Stomach (tissue), 4 donors: ENCODE measurements around the gene ITGB8.

Experiments used
- CTCF ChIP-seq, 7 experiments: fragments of 450-650 bp in 4 of 7; fragments of 200-600 bp in 3 of 7; sonication (generic) in 3 of 7; IDR thresholded peaks; one replicate each; pipeline ENCODE4 v1.5.1; 2016 to 2019; ENCODE audit warnings: antibody characterized with exemption in 7 of 7, control low read depth in 2 of 7, mild to moderate bottlenecking in 1 of 7
- EP300 ChIP-seq: sonication (generic); formaldehyde crosslinking; IDR thresholded peaks from one replicate; pipeline ENCODE4 v1.6.1; 2017; ENCODE audit warnings: antibody characterized with exemption
- POLR2A ChIP-seq, 4 donors: fragments of 450-650 bp; IDR thresholded peaks; one replicate each; pipeline ENCODE4 v1.6.1; 2016; ENCODE audit warnings: antibody characterized with exemption in 4 of 4, control low read depth in 2 of 4, mild to moderate bottlenecking in 1 of 4, moderate library complexity in 1 of 4
- POLR2AphosphoS5 ChIP-seq, 3 donors: sonication (generic); formaldehyde crosslinking; IDR thresholded peaks; one replicate each; pipeline ENCODE4 v1.6.1; 2016; ENCODE audit warnings: antibody characterized with exemption in 3 of 3

- TF ChIP-seq CTCF (IDR thresholded peaks at IDR 0.05) (no peak), POLR2A (IDR thresholded peaks at IDR 0.05) (no peak), POLR2AphosphoS5 (IDR thresholded peaks at IDR 0.05) (no peak), EP300 (no peak)
Measured at GRCh38 chr7:20301311-20301939, 29.3 kb upstream of the ITGB8 start.
